B cell (primary cell): ENCODE measurements around the gene BTBD10. TPM values are rescaled to one million over a fixed set of nuclear protein-coding genes. Genes with fewer than 3 reads are reported as not detected.

Experiments used
- ATAC-seq: fragments of 200-7000 bp; cut with Tn5 transposase; one replicate; pipeline ENCODE4 v1.10.0; 2021; ENCODE audit warnings: low read depth, mild to moderate bottlenecking, moderate number of reproducible peaks, moderate library complexity
- CTCF ChIA-PET: fragments of 350-600 bp; sonication (Branson Sonifier 250); formaldehyde crosslinking; loops from one replicate; lab custom pipeline; 2021; ENCODE audit warnings: antibody characterized with exemption, inconsistent platforms; lab: Charles Lee
- POLR2A ChIA-PET: fragments of 350-600 bp; sonication (Branson Sonifier 250); formaldehyde crosslinking; loops from one replicate; lab custom pipeline; 2021; ENCODE audit warnings: antibody characterized with exemption; lab: Charles Lee
- DNase-seq: peaks from one replicate; pipeline ENCODE4 v3.0.0; 2013
- H2AFZ ChIP-seq: 2 replicates; pipeline ENCODE4 v1.6.1; 2012; ENCODE audit warnings: mild to moderate bottlenecking, low read depth, low read length; ENCODE audit not compliant: insufficient read depth, poor library complexity, severe bottlenecking
- H3K27ac ChIP-seq, 2 donors: 1 replicate in 1 of 2; 2 replicates in 1 of 2; pipeline ENCODE4 v1.5.1; 2012 to 2013; ENCODE audit warnings: low read length in 2 of 2, mild to moderate bottlenecking in 2 of 2, moderate library complexity in 1 of 2
- H3K27me3 ChIP-seq, 4 experiments: fragments of 200-600 bp in 1 of 4; sonication (generic) in 1 of 4; replicated peaks in 1 of 4; 1 replicate in 2 of 4; 2 replicates in 2 of 4; pipeline versions ENCODE4 v1.6.1 to v1.7.0; 2013 to 2016; ENCODE audit warnings: low read length in 3 of 4, mild to moderate bottlenecking in 2 of 4, mixed read lengths in 1 of 4, moderate library complexity in 1 of 4; ENCODE audit not compliant: insufficient read depth in 4 of 4, control insufficient read depth in 3 of 4; ENCODE audit errors: control extremely low read depth in 1 of 4
- H3K36me3 ChIP-seq, 2 experiments: replicated peaks in 1 of 2; 1 replicate in 1 of 2; 2 replicates in 1 of 2; pipeline versions ENCODE4 v1.6.1 to v1.7.1; 2013; ENCODE audit warnings: low read length in 1 of 2; ENCODE audit not compliant: insufficient read depth in 2 of 2, control insufficient read depth in 1 of 2; ENCODE audit errors: control extremely low read depth in 1 of 2, extremely low read depth in 1 of 2
- H3K4me1 ChIP-seq, 2 donors: fragments of 200-600 bp in 1 of 2; sonication (generic) in 1 of 2; 1 replicate in 1 of 2; 2 replicates in 1 of 2; pipeline versions ENCODE4 v1.5.1 to v1.6.1; 2013 to 2017; ENCODE audit warnings: low read length in 2 of 2; ENCODE audit not compliant: control insufficient read depth in 2 of 2, insufficient read depth in 2 of 2
- H3K4me2 ChIP-seq: replicated peaks from 2 replicates; pipeline ENCODE3; 2012; ENCODE audit warnings: mild to moderate bottlenecking, low read depth, low read length; ENCODE audit not compliant: poor library complexity, severe bottlenecking
- H3K4me3 ChIP-seq, 5 experiments: fragments of 200-600 bp in 1 of 5; sonication (generic) in 1 of 5; 1 replicate in 3 of 5; 2 replicates in 2 of 5; pipeline versions ENCODE4 v1.5.1 to v1.7.0; 2011 to 2016; ENCODE audit warnings: low read length in 4 of 5, mild to moderate bottlenecking in 4 of 5, low read depth in 2 of 5, control low read depth in 1 of 5, moderate library complexity in 1 of 5; ENCODE audit not compliant: insufficient read depth in 1 of 5; ENCODE audit errors: control extremely low read depth in 1 of 5, extremely low read depth in 1 of 5
- H3K79me2 ChIP-seq: fragments of 200-600 bp; sonication (generic); one replicate; pipeline ENCODE4 v1.6.0; 2016; ENCODE audit warnings: low read length; ENCODE audit not compliant: control insufficient read depth, insufficient read depth
- H3K9ac ChIP-seq: fragments of 200-600 bp; sonication (generic); 2 replicates; pipeline ENCODE4 v1.6.1; 2017; ENCODE audit warnings: mild to moderate bottlenecking, low read length, moderate library complexity
- H3K9me3 ChIP-seq, 3 donors: one replicate each; pipeline versions ENCODE4 v1.6.1 to v1.7.1; 2013; ENCODE audit warnings: low read length in 2 of 3; ENCODE audit not compliant: control insufficient read depth in 2 of 3, insufficient read depth in 1 of 3; ENCODE audit errors: control extremely low read depth in 1 of 3
- H4K20me1 ChIP-seq: 2 replicates; pipeline ENCODE4 v1.6.0; 2012; ENCODE audit warnings: mild to moderate bottlenecking, low read length; ENCODE audit not compliant: insufficient read depth, control insufficient read depth, poor library complexity, severe bottlenecking
- H3K27ac Mint-ChIP-seq: one replicate; pipeline ENCODE4 v1.8.0; 2021; ENCODE audit warnings: mixed read lengths
- H3K27me3 Mint-ChIP-seq: one replicate; pipeline ENCODE4 v1.8.0; 2021; ENCODE audit warnings: mixed read lengths
- H3K4me1 Mint-ChIP-seq: one replicate; pipeline ENCODE4 v1.8.0; 2021; ENCODE audit warnings: mixed read lengths
- H3K4me3 Mint-ChIP-seq: one replicate; pipeline ENCODE4 v1.8.0; 2021; ENCODE audit warnings: mixed read lengths
- H3K9me3 Mint-ChIP-seq: one replicate; pipeline ENCODE4 v1.8.0; 2022; ENCODE audit warnings: mixed read lengths; ENCODE audit not compliant: insufficient read depth
- EZH2 ChIP-seq: IDR thresholded peaks from 2 replicates; pipeline ENCODE4 v1.6.1; 2012; ENCODE audit warnings: borderline replicate concordance, low read depth, mild to moderate bottlenecking, moderate library complexity, low read length; ENCODE audit not compliant: insufficient read depth, poor library complexity, severe bottlenecking
- WGBS: methylation state at CpG from one replicate; pipeline ENCODE4 v1.1.5; 2013; ENCODE audit warnings: missing lambda C conversion rate; ENCODE audit not compliant: insufficient coverage; 5-methylcytosine and 5-hydroxymethylcytosine counted together
- intact Hi-C: fragments of 100-400 bp; cut with micrococcal nuclease; formaldehyde crosslinking; loops from one replicate; pipeline ENCODE4 v1.10.0; 2022
- polyA plus RNA-seq: library from polyadenylated mRNA; depleted of rRNA; stranded (reverse); fragments of >200 nt; gene quantifications from 2 replicates; pipeline ENCODE4 v1.2.3, GENCODE V29; 2012
- total RNA-seq, 2 donors: library from RNA; stranded (reverse); fragments of 120-200 nt in 1 of 2; gene quantifications; 1 replicate in 1 of 2; 2 replicates in 1 of 2; pipeline versions ENCODE4 v1.2.3 to v1.2.4, GENCODE V29; 2013 to 2022
- TF ChIP-seq, protein P1 (sequence below): fragments of 200-600 bp; IDR thresholded peaks from one replicate; pipeline ENCODE4 v1.8.0; 2022; ENCODE audit warnings: antibody characterized with exemption, mild to moderate bottlenecking

BTBD10 gene
- total and polyA plus RNA-seq, 2 donors (not counting 1 experiment from before 2014, with no cell fraction given), result 8.2 to 19.6 TPM

- Histone ChIP-seq H4K20me1 (peaks cover 10% of the 10 kb centered on the region), H3K9me3 (peaks cover 0 to 10% (median 6%) of the 10 kb centered on the region in 3 donors), H3K36me3 (peaks cover 7 to 11% of the 10 kb centered on the region in 2 experiments), H3K79me2 (peaks cover 17% of the 10 kb centered on the region), H3K27me3 (no peaks in the 10 kb centered on the region), H3K4me3 (no peak overlapping the region), H3K9ac (no peak overlapping the region), H3K4me2 (no peak overlapping the region), H3K27ac (no peak overlapping the region), H2AFZ (no peak overlapping the region), H3K4me1 (peaks cover 0 to 4% of the 10 kb centered on the region in 2 donors)
- TF ChIP-seq, protein P1, sequence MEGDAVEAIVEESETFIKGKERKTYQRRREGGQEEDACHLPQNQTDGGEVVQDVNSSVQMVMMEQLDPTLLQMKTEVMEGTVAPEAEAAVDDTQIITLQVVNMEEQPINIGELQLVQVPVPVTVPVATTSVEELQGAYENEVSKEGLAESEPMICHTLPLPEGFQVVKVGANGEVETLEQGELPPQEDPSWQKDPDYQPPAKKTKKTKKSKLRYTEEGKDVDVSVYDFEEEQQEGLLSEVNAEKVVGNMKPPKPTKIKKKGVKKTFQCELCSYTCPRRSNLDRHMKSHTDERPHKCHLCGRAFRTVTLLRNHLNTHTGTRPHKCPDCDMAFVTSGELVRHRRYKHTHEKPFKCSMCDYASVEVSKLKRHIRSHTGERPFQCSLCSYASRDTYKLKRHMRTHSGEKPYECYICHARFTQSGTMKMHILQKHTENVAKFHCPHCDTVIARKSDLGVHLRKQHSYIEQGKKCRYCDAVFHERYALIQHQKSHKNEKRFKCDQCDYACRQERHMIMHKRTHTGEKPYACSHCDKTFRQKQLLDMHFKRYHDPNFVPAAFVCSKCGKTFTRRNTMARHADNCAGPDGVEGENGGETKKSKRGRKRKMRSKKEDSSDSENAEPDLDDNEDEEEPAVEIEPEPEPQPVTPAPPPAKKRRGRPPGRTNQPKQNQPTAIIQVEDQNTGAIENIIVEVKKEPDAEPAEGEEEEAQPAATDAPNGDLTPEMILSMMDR, result no peak
- TF ChIP-seq EZH2, result no peak
- CTCF ChIA-PET, result interaction anchor here (0.7 kb wide), 1 partner anchor 45 kb away, joined by 3 read pairs; no protein-coding TSS in a partner anchor
- Mint-ChIP-seq H3K4me1 (peaks cover 14% of the 10 kb centered on the region), H3K9me3 (no peaks in the 10 kb centered on the region), H3K27ac (no peak overlapping the region), H3K27me3 (no peaks in the 10 kb centered on the region), H3K4me3 (no peak overlapping the region)
- ATAC-seq, result no peak
- no peak for DNase-seq
- no CpG with 5 or more reads among the region's 6 CpGs for WGBS
- intact Hi-C loops, result no loop called here
- POLR2A ChIA-PET, result no interaction called here
Observed at GRCh38 chr11:13421561-13421960, 41.5 kb downstream of the BTBD10 start.

- ChIA-PET POLR2A (no interaction called here), CTCF (no interaction called here)
- no peaks in the 10 kb centered on the region for H3K4me1 ChIP-seq
- TF ChIP-seq, protein P1, result no peak
- no peak for TF ChIP-seq EZH2
- H2AFZ ChIP-seq, result no peak overlapping the region
- Mint-ChIP-seq H3K9me3 (no peaks in the 10 kb centered on the region), H3K4me1 (no peaks in the 10 kb centered on the region), H3K27ac (no peak overlapping the region), H3K4me3 (no peak overlapping the region), H3K27me3 (no peaks in the 10 kb centered on the region)
- no peaks in the 10 kb centered on the region for H3K9me3 ChIP-seq
- no peak overlapping the region for H3K4me2 ChIP-seq
- peaks cover 5 to 54% of the 10 kb centered on the region in 2 experiments for H3K36me3 ChIP-seq
- H4K20me1 ChIP-seq, result no peaks in the 10 kb centered on the region
- intact Hi-C loops, result no loop called here
- H3K27ac ChIP-seq, result no peak overlapping the region
- no peak overlapping the region for H3K9ac ChIP-seq
- no peaks in the 10 kb centered on the region for H3K79me2 ChIP-seq
- no peaks in the 10 kb centered on the region for H3K27me3 ChIP-seq
- ATAC-seq, result no peak
- DNase-seq, result no peak
- H3K4me3 ChIP-seq, result no peak overlapping the region
- WGBS, result 100% methylated on average over 3 of the region's 3 CpGs
Observed at GRCh38 chr11:13415201-13415600, 47.8 kb downstream of the BTBD10 start.
